HepG2 (cell line): ENCODE results near the gene ENTREP3. TPM values are rescaled to one million over a fixed set of nuclear protein-coding genes. Genes with fewer than 3 reads are reported as not detected.

ENCODE experiments used
- E2F1 ChIP-seq: sonication (generic); formaldehyde crosslinking; IDR thresholded peaks from 2 replicates; pipeline ENCODE4 v1.5.0; 2020; ENCODE audit warnings: missing genetic modification reagents
- FOXA1 ChIP-seq, 2 experiments: fragments of 450-650 bp in 1 of 2; sonication (generic) in 1 of 2; formaldehyde crosslinking in 1 of 2; IDR thresholded peaks; 2 replicates each; pipeline versions ENCODE4 v1.4.0 to v1.6.1; 2016 to 2020; ENCODE audit warnings: missing genetic modification reagents in 1 of 2
- GMEB1 ChIP-seq: sonication (generic); formaldehyde crosslinking; IDR thresholded peaks from 2 replicates; pipeline ENCODE4 v1.5.1; 2020; ENCODE audit warnings: missing genetic modification reagents, mild to moderate bottlenecking, borderline replicate concordance
- MED1 ChIP-seq: sonication (generic); formaldehyde crosslinking; IDR thresholded peaks from 2 replicates; pipeline ENCODE4 v1.4.0; 2020; ENCODE audit warnings: missing genetic modification reagents
- MLLT10 ChIP-seq: sonication (generic); formaldehyde crosslinking; IDR thresholded peaks from 2 replicates; pipeline ENCODE4 v1.4.0; 2020; ENCODE audit warnings: missing genetic modification reagents
- NFATC3 ChIP-seq: sonication (generic); formaldehyde crosslinking; IDR thresholded peaks from 2 replicates; pipeline ENCODE4 v1.5.1; 2020; ENCODE audit warnings: mild to moderate bottlenecking, missing genetic modification reagents
- PITX1 ChIP-seq: sonication (generic); formaldehyde crosslinking; IDR thresholded peaks from 2 replicates; pipeline ENCODE4 v1.5.1; 2020; ENCODE audit warnings: mild to moderate bottlenecking, missing genetic modification reagents
- TBX3 ChIP-seq: fragments of 450-650 bp; IDR thresholded peaks from 2 replicates; pipeline ENCODE4 v1.6.1; 2017; ENCODE audit warnings: antibody characterized with exemption, mild to moderate bottlenecking, inconsistent platforms, borderline replicate concordance
- XBP1 ChIP-seq: sonication (generic); formaldehyde crosslinking; IDR thresholded peaks from 2 replicates; pipeline ENCODE4 v1.5.0; 2020; ENCODE audit warnings: missing genetic modification reagents
- ZBTB7A ChIP-seq: sonication (generic); formaldehyde crosslinking; IDR thresholded peaks from 2 replicates; pipeline ENCODE4 v1.8.0; 2022; ENCODE audit warnings: mild to moderate bottlenecking, missing genetic modification reagents
- ZFP82 ChIP-seq: sonication (generic); formaldehyde crosslinking; IDR thresholded peaks from 2 replicates; pipeline ENCODE4 v1.5.1; 2020; ENCODE audit warnings: mild to moderate bottlenecking, missing genetic modification reagents, borderline replicate concordance
- ZHX2 ChIP-seq, 2 experiments: sonication (generic) in 1 of 2; formaldehyde crosslinking in 1 of 2; IDR thresholded peaks; 2 replicates each; pipeline versions ENCODE4 v1.6.1 to v1.9.0; 2014 to 2022; ENCODE audit warnings: antibody characterized with exemption in 1 of 2, borderline replicate concordance in 1 of 2, inconsistent platforms in 1 of 2, low read depth in 1 of 2, missing genetic modification reagents in 1 of 2
- ZIK1 ChIP-seq: sonication (generic); formaldehyde crosslinking; IDR thresholded peaks from 2 replicates; pipeline ENCODE4 v1.5.0; 2020; ENCODE audit warnings: mild to moderate bottlenecking, low read depth, missing genetic modification reagents, borderline replicate concordance
- ZNF17 ChIP-seq: sonication (generic); formaldehyde crosslinking; IDR thresholded peaks from 2 replicates; pipeline ENCODE4 v1.5.0; 2020; ENCODE audit warnings: mild to moderate bottlenecking, missing genetic modification reagents
- ZNF205 ChIP-seq: IDR thresholded peaks from 2 replicates; pipeline ENCODE4 v1.6.1; 2018; ENCODE audit warnings: missing biosample characterization, missing genetic modification reagents
- ZNF329 ChIP-seq: sonication (generic); formaldehyde crosslinking; IDR thresholded peaks from 2 replicates; pipeline ENCODE4 v1.9.0; 2021; ENCODE audit warnings: low read depth, mild to moderate bottlenecking, missing genetic modification reagents
- ZNF333 ChIP-seq: sonication (generic); formaldehyde crosslinking; IDR thresholded peaks from 2 replicates; pipeline ENCODE4 v1.4.0; 2020; ENCODE audit warnings: mild to moderate bottlenecking, missing genetic modification reagents, borderline replicate concordance
- ZNF446 ChIP-seq: sonication (generic); formaldehyde crosslinking; IDR thresholded peaks from 2 replicates; pipeline ENCODE4 v1.5.0; 2020; ENCODE audit warnings: mild to moderate bottlenecking, missing genetic modification reagents
- ZNF703 ChIP-seq: sonication (generic); formaldehyde crosslinking; IDR thresholded peaks from 2 replicates; pipeline ENCODE4 v1.5.1; 2020; ENCODE audit warnings: missing genetic modification reagents, mild to moderate bottlenecking, moderate library complexity, borderline replicate concordance
- ZNF772 ChIP-seq: sonication (generic); formaldehyde crosslinking; IDR thresholded peaks from 2 replicates; pipeline ENCODE4 v1.5.0; 2020; ENCODE audit warnings: mild to moderate bottlenecking, missing genetic modification reagents
- polyA plus RNA-seq, 8 experiments: library from polyadenylated mRNA; depleted of rRNA in 3 of 8; stranded (reverse) in 7 of 8; unstranded in 1 of 8; fragments of >200 nt; fragmentation: Illumina TruSeq in 4 of 8; extraction: Trizol in 4 of 8; gene quantifications; 2 replicates each; pipeline versions ENCODE4 v1.2.1 to v1.2.3, GENCODE V29; 2011 to 2016; ENCODE audit warnings: low read depth in 4 of 8, missing spikeins in 1 of 8, mixed read lengths in 1 of 8; ENCODE audit not compliant: insufficient read depth in 1 of 8
- total RNA-seq, 5 experiments: library from RNA; depleted of rRNA; stranded (reverse); fragments of >200 nt; fragmentation: Illumina TruSeq; extraction: Trizol; gene quantifications; 2 replicates each; pipeline ENCODE4 v1.2.3, GENCODE V29; 2016; ENCODE audit warnings: low read depth in 1 of 5

The ENTREP3 gene
- total and polyA plus RNA-seq, 2 of the 13 experiments (the other 11 are each of a cell fraction or from before 2014, with no cell fraction given), result 4.1 to 9.9 TPM

DNA sequence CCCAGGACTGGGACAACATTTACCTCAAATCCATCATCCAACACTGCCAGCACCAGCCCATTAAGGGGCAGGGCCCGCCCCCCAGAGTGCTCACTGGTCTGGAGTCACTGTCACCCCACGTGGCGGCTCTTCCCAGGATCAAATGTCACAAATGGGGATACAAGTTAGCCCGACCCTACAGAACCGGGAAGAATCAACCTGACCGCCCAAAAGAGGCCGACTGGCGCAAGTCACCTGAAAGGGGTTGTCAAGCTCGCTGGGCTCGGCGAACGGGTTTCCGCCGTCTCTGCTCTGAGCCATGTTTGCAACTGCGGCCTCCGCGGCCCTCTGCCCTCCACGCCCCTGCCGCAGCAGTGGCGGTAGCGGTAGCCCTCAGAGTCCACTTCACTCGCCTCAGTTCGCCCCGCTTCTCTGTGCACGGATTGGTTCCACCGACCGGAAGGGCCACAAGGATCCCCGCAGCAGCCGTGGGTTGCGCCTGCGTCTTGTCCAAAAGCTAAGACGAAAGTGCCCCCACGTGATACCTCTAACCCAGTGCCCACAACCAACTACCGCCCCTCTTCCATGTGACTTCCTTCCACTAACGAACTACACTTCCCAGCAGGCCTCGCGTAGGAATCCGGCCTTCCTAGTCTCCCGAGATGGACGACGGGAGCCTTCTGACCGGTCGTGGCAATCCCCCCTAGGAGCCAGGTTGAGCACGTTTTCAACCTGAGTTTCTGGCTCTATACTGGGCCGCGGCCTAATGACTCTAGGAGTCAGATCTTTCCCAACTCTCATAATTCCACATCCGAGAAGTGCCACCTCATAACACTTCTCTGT lies 6.8 kb upstream of the ENTREP3 start, which contains the start of gene SCAMP3 (continued):
- TF ChIP-seq ZNF329, result 0 out of 2 replicates have a peak, but pooled peaks have one; percentile 45
- 0 out of 2 replicates have a peak, but pooled peaks have one; percentile 45 for TF ChIP-seq NFATC3
- 0 out of 2 replicates have a peak, but pooled peaks have one; percentile 49 for TF ChIP-seq ZNF446 (CRISPR knock-in tag)
- no peak for TF ChIP-seq FOXA1 (IDR thresholded peaks at IDR 0.05)
- no peak for TF ChIP-seq FOXA1 (CRISPR knock-in tag; IDR thresholded peaks at IDR 0.05)
- TF ChIP-seq PITX1 (CRISPR knock-in tag), result peak; percentile 53
- TF ChIP-seq XBP1 (CRISPR knock-in tag), result no peak
- TF ChIP-seq GMEB1 (CRISPR knock-in tag), result peak; percentile 89
- TF ChIP-seq MED1 (CRISPR knock-in tag), result peak; percentile 36; the same call in 1 of the 2 replicates
- no peak for TF ChIP-seq ZNF17 (CRISPR knock-in tag)
- TF ChIP-seq E2F1 (CRISPR knock-in tag), result peak; percentile 24; the same call in 1 of the 2 replicates
- peak; percentile 90 for TF ChIP-seq ZFP82 (CRISPR knock-in tag)
- TF ChIP-seq ZNF703 (CRISPR knock-in tag), result no peak
- TF ChIP-seq ZNF205 (CRISPR knock-in tag), result peak; percentile 55
- TF ChIP-seq ZNF333 (CRISPR knock-in tag), result peak; percentile 78; the same call in 1 of the 2 replicates
- 0 out of 2 replicates have a peak, but pooled peaks have one; percentile 51 for TF ChIP-seq ZIK1 (CRISPR knock-in tag)
- TF ChIP-seq ZHX2 (IDR thresholded peaks at IDR 0.05; ENCODE audit: low read depth), result peak; percentile 22; the same call in 1 of the 2 replicates
- no peak for TF ChIP-seq ZHX2 (CRISPR knock-in tag; IDR thresholded peaks at IDR 0.05; ENCODE audit: borderline replicate concordance)
- no peak for TF ChIP-seq MLLT10
- no peak for TF ChIP-seq TBX3
- TF ChIP-seq ZNF772, result no peak
- TF ChIP-seq ZBTB7A, result 0 out of 2 replicates have a peak, but pooled peaks have one; percentile 50
